GM21723 (cell line): ENCODE data around the gene CCDC91.
"Not testable (repeated sequence)": the region's sequence is repeated elsewhere in the genome, so short reads cannot be mapped to it uniquely, and the experiment has no call there.

ENCODE experiments used
- ATAC-seq: cut with Tn5 transposase; IDR thresholded peaks from one replicate; pipeline ENCODE4 v1.9.1; 2021; ENCODE audit warnings: mild to moderate bottlenecking, moderate library complexity; ENCODE audit not compliant: unreplicated experiment

The CCDC91 gene

DNA sequence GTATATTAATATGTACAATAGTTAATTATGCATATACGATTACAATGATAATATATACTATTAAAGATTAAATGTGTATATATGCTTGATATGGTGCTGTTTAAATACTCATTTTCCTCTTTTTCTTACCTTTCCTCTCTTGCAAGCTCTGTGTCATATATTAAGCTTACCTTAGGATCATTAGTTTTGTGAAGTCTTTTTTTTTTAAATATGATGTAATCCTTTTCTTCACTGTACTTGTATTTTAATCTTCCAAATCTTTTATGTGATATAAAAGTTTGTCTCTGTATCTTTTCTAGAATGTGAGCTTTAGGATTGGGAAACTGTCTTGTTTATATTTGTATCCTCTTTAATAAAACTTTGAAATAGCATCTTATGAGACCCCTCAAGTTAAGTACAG lies 88.7 kb downstream of the CCDC91 start:
- ATAC-seq, result no peak

DNA sequence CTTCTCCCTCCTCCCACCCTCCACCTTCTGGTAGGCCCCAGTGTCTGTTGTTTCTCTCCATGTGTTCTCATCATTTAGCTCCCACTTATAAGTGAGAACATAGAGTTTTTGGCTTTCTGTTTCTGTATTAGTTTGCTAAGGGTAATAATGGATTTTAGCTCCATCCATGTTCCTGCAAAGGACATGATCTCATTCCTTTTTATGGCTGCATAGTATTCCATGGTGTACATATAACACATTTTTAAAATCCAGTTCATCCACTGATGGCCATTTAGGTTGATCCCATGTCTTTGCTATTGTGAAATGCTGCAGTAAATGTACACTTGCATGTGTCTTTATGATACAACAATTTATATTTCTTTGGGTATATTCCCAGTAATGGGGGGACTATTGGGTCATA lies 96.1 kb downstream of the CCDC91 start:
- no peak for ATAC-seq

- no peak for ATAC-seq
Observed at GRCh38 chr12:28290262-28290661, 100.0 kb downstream of the CCDC91 start.

- no peak for ATAC-seq
Observed at GRCh38 chr12:28292699-28293098, 102.4 kb downstream of the CCDC91 start.

DNA sequence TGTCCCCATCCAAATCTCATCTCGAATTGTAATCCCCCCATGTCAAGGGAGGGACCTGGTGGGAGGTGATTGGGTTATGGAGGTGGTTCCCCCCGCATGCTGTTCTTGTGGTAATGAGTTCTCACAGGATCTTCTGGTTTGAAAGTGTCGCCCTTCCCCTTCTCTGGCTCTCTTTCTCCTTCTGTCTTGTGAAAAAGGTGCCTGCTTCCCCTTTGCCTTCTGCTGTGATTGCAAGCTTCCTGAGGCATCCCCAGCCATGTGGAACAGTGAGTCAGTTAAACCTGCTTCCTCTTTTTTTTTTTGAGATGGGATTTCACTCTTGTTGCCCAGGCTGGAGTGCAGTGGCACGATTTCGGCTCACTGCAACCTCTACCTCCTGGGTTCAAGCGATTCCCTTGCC lies 104.0 kb downstream of the CCDC91 start:
- ATAC-seq, result no peak

GRCh38 chr12:28296287-28296686 lies 106.0 kb downstream of the CCDC91 start:
- ATAC-seq, result no peak

- no peak for ATAC-seq
Observed at GRCh38 chr12:28303192-28303591, 112.9 kb downstream of the CCDC91 start.

- ATAC-seq, result no peak
Observed at GRCh38 chr12:28306535-28306934, 116.3 kb downstream of the CCDC91 start.

- ATAC-seq, result no peak
Observed at GRCh38 chr12:28308891-28309290, 118.6 kb downstream of the CCDC91 start.

- no peak for ATAC-seq
Observed at GRCh38 chr12:28313631-28314030, 123.4 kb downstream of the CCDC91 start.

- ATAC-seq, result no peak
Observed at GRCh38 chr12:28316049-28316448, 125.8 kb downstream of the CCDC91 start.

DNA sequence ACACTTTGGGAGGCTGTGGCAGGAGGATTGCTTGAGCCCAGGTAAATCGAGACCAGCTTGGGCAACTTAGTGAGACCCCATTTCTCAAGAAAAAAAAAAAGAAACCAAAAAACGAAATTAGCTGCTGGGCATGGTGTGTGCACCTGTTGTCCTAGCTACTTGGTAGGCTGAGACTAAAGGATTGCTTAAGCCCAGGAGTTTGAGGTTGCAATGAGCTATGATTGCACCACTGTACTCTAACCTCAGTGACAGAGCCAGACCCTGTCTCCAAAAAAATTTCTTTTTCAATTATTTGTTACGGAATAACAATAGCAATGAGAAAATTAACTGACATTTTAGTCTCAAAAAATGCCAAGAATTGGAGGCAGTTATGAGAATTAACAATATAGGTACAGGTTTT lies 128.0 kb downstream of the CCDC91 start:
- no peak for ATAC-seq

- ATAC-seq, result no peak
Observed at GRCh38 chr12:28320353-28320752, 130.1 kb downstream of the CCDC91 start.

DNA sequence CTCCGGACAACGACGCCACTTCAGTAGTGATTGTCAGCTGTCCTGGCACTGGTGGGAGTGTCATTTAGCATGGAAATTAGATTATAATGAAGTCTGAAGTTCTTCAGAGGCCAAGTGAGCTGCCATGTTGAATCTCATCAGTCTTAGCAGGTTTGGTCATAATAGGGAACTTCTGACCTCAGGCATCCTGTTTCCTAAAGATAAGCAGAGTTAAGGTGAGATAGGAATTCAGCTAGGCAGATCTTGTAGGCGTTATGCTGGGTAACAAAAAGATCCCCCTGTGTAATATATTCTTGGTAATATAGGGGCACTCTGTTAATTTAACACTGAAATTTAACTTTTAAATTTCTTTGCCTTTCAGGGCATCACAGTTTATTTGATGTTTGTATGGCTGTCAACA lies 137.5 kb downstream of the CCDC91 start:
- no peak for ATAC-seq

- ATAC-seq, result no peak
Observed at GRCh38 chr12:28328967-28329366, 138.7 kb downstream of the CCDC91 start.

DNA sequence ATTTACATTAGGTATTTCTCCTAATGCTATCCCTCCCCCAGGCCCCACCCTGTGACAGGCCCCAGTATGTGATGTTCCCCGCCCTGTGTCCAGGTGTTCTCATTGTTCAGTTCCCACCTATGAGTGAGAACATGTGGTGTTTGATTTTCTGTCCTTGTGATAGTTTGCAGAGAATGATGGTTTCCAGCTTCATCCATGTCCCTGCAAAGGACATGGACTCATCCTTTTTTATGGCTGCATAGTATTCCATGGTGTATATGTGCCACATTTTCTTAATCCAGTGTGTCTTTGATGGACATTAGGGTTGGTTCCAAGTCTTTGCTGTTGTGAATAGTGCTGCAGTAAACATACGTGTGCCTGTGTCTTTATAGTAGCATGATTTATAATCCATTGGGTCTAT lies 139.5 kb downstream of the CCDC91 start:
- ATAC-seq, result not testable (repeated sequence)

- not testable (repeated sequence) for ATAC-seq
Observed at GRCh38 chr12:28330232-28330631, 140.0 kb downstream of the CCDC91 start.

DNA sequence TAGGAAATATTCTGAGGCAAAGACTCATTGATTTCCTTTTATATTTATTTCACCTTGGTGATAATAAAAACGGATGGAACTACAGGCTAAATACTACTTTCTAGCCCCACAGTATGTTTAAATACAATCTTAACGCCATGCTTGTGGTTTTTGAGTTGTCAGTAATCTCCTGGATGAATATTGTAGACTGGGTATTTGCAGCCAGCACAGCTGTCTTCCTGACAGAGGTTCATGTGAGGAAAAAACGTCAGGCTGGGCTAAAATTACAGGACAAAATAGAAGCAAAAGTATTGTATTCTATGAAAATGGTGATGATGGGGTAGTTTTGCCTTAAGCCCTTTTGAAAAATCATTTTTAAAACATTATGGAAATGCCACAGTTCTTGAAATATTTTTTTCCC lies 140.9 kb downstream of the CCDC91 start:
- ATAC-seq, result no peak

GRCh38 chr12:28340261-28341045 lies 150.2 kb downstream of the CCDC91 start:
- ATAC-seq, result no peak

- ATAC-seq, result no peak
Observed at GRCh38 chr12:28343713-28344112, 153.5 kb downstream of the CCDC91 start.

DNA sequence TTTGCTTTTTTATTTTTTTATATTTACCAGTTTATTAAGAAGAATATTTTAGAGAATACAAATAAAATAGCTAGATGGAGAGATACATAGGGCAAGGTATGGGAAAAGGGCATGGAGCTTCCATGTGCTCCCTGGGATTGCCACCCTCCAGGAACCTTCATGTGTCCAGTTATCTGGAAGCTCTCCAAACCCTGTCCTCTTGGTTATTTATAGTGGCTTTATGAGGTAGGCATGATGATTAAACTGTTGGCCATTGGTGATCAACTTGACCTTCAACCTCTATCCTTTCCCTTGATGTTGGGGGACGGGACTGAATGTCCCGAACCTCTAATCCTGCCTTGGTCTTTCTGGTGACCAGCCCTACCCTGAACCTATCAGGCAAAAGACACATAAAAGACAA lies 156.3 kb downstream of the CCDC91 start:
- no peak for ATAC-seq

DNA sequence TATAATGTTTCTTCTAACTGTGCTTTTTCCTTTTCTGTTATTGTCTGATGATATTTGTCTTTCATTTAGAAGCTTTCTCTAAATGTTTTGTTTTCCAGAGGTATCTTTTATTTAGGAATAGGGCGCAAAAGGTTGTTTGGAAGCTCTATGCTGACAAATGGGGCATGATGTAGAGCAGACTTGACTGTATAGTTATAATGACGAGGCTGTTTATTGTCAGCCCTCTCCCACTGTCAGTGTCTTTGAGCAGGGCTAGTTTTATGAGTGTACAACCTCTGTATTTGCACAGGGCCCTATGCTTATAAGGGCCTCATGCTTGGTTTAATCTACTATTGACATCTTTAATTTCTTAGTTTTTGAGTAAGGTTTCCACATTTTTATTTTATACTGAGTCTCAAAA lies 158.9 kb downstream of the CCDC91 start:
- no peak for ATAC-seq

- no peak for ATAC-seq
Observed at GRCh38 chr12:28350502-28350901, 160.2 kb downstream of the CCDC91 start.
